Measurements from ENCODE around the gene TEX14. TPM values are rescaled to one million over a fixed set of nuclear protein-coding genes. Genes with fewer than 3 reads are reported as not detected.

Gene TEX14
- total and polyA plus RNA-seq, 10 of the 15 experiments (the other 5 are each of a cell fraction or from before 2014, with no cell fraction given): 0.15 to 1.3 (median 0.66) TPM

- in situ Hi-C loops (cut with MboI) (no loop called here), intact Hi-C loops (cut with micrococcal nuclease; ENCODE audit: unreplicated experiment) (no loop called here)
- CTCF ChIA-PET: no interaction called here
- H3K79me2 ChIP-seq (ENCODE audit: control insufficient read depth, insufficient read depth, low read length): no peaks in the 10 kb centered on the region
- POLR2A ChIA-PET: no interaction called here
- no peaks in the 10 kb centered on the region for H3K36me3 ChIP-seq (ENCODE audit: control insufficient read depth in 2 of 2, insufficient read depth in 2 of 2, low read length in 1 of 2)
- no peak for TF ChIP-seq SIN3A (IDR thresholded peaks at IDR 0.05; ENCODE audit: low read depth, low read length)
- no peak for TF ChIP-seq EED (IDR thresholded peaks at IDR 0.05; ENCODE audit: low read depth)
- no peak for TF ChIP-seq RAD51 (IDR thresholded peaks at IDR 0.05)
- TF ChIP-seq, protein P1, sequence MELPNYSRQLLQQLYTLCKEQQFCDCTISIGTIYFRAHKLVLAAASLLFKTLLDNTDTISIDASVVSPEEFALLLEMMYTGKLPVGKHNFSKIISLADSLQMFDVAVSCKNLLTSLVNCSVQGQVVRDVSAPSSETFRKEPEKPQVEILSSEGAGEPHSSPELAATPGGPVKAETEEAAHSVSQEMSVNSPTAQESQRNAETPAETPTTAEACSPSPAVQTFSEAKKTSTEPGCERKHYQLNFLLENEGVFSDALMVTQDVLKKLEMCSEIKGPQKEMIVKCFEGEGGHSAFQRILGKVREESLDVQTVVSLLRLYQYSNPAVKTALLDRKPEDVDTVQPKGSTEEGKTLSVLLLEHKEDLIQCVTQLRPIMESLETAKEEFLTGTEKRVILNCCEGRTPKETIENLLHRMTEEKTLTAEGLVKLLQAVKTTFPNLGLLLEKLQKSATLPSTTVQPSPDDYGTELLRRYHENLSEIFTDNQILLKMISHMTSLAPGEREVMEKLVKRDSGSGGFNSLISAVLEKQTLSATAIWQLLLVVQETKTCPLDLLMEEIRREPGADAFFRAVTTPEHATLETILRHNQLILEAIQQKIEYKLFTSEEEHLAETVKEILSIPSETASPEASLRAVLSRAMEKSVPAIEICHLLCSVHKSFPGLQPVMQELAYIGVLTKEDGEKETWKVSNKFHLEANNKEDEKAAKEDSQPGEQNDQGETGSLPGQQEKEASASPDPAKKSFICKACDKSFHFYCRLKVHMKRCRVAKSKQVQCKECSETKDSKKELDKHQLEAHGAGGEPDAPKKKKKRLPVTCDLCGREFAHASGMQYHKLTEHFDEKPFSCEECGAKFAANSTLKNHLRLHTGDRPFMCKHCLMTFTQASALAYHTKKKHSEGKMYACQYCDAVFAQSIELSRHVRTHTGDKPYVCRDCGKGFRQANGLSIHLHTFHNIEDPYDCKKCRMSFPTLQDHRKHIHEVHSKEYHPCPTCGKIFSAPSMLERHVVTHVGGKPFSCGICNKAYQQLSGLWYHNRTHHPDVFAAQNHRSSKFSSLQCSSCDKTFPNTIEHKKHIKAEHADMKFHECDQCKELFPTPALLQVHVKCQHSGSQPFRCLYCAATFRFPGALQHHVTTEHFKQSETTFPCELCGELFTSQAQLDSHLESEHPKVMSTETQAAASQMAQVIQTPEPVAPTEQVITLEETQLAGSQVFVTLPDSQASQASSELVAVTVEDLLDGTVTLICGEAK (IDR thresholded peaks at IDR 0.05; ENCODE audit: borderline replicate concordance): no peak
- no peak for TF ChIP-seq MYC (IDR thresholded peaks at IDR 0.05; ENCODE audit: insufficient read depth, insufficient read length, insufficient replicate concordance, low read length, severe bottlenecking)
- TF ChIP-seq SREBF1 (IDR thresholded peaks at IDR 0.05; ENCODE audit: low read length): no peak
- TF ChIP-seq TCF12 (IDR thresholded peaks at IDR 0.05; ENCODE audit: low read depth, low read length): no peak
- TF ChIP-seq, protein P2, sequence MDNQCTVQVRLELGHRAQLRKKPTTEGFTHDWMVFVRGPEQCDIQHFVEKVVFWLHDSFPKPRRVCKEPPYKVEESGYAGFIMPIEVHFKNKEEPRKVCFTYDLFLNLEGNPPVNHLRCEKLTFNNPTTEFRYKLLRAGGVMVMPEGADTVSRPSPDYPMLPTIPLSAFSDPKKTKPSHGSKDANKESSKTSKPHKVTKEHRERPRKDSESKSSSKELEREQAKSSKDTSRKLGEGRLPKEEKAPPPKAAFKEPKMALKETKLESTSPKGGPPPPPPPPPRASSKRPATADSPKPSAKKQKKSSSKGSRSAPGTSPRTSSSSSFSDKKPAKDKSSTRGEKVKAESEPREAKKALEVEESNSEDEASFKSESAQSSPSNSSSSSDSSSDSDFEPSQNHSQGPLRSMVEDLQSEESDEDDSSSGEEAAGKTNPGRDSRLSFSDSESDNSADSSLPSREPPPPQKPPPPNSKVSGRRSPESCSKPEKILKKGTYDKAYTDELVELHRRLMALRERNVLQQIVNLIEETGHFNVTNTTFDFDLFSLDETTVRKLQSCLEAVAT (IDR thresholded peaks at IDR 0.05): no peak
- TF ChIP-seq NR2F1 (conservative IDR thresholded peaks at IDR 0.05): no peak
- TF ChIP-seq BCL11A (IDR thresholded peaks at IDR 0.05; ENCODE audit: low read depth, low read length): no peak
- no peak for TF ChIP-seq GATAD2B (conservative IDR thresholded peaks at IDR 0.05; ENCODE audit: low read depth)
- TF ChIP-seq, protein P3, sequence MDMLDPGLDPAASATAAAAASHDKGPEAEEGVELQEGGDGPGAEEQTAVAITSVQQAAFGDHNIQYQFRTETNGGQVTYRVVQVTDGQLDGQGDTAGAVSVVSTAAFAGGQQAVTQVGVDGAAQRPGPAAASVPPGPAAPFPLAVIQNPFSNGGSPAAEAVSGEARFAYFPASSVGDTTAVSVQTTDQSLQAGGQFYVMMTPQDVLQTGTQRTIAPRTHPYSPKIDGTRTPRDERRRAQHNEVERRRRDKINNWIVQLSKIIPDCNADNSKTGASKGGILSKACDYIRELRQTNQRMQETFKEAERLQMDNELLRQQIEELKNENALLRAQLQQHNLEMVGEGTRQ (IDR thresholded peaks at IDR 0.05; ENCODE audit: borderline replicate concordance, low read depth, low read length): no peak
- no peak overlapping the region for H3K27ac ChIP-seq (ENCODE audit: control insufficient read depth, insufficient read depth)
- FAIRE-seq (no peak), ATAC-seq (no peak), DNase-seq (ENCODE audit: low read depth, low spot score) (no peak)
- RAD21 ChIA-PET (ENCODE audit: unreplicated experiment): no interaction called here
- SMC1A ChIA-PET (ENCODE audit: uncharacterized antibody, unreplicated experiment): interaction anchor here (1.1 to 3.7 kb wide), 2 partner anchors 12 to 80 kb away, joined by 3 to 12 read pairs; no protein-coding TSS in a partner anchor
- no TSS peak for BruUV-seq (replicated peaks)
- no peak overlapping the region for H3K4me3 ChIP-seq
- no peak overlapping the region for H3K4me2 ChIP-seq (ENCODE audit: control insufficient read depth, insufficient read depth)
- H3K9ac ChIP-seq (ENCODE audit: control insufficient read depth, insufficient read depth, low read length): no peak overlapping the region
- no peak overlapping the region for H2AFZ ChIP-seq (ENCODE audit: control insufficient read depth, low read depth, low read length)
- H4K20me1 ChIP-seq (ENCODE audit: control insufficient read depth, insufficient read depth): no peaks in the 10 kb centered on the region
- H3K9me3 ChIP-seq (replicated peaks; ENCODE audit: control insufficient read depth, insufficient read depth, low read length): no peaks in the 10 kb centered on the region
- 85% methylated on average over 2 of the region's 2 CpGs for WGBS (ENCODE audit: insufficient coverage, insufficient replicate concordance, low lambda C conversion rate, missing lambda C conversion rate)
- no peaks in the 10 kb centered on the region for H3K4me1 ChIP-seq (ENCODE audit: control insufficient read depth, insufficient read depth, low read length)
- no peaks in the 10 kb centered on the region for H3K27me3 ChIP-seq (replicated peaks in 1 of 2; ENCODE audit: control insufficient read depth in 2 of 2, insufficient read depth in 2 of 2, low read length in 1 of 2)
Measured at GRCh38 chr17:58668598-58668935, 23.3 kb downstream of the TEX14 start.

Data from GM12878 (cell line).